Neural progenitor cell (in vitro differentiated cells): ENCODE results near the gene KXD1.

Experiments
- EZH2 ChIP-seq: fragments of 200-600 bp; sonication (generic); IDR thresholded peaks from 2 replicates; pipeline ENCODE4 v1.6.1; 2017; ENCODE audit warnings: antibody characterized with exemption, mild to moderate bottlenecking, moderate library complexity
- TF ChIP-seq, protein P1 (sequence below): fragments of 200-600 bp; sonication (generic); IDR thresholded peaks from 2 replicates; pipeline ENCODE4 v1.5.1; 2017; ENCODE audit warnings: antibody characterized with exemption, mild to moderate bottlenecking

DNA sequence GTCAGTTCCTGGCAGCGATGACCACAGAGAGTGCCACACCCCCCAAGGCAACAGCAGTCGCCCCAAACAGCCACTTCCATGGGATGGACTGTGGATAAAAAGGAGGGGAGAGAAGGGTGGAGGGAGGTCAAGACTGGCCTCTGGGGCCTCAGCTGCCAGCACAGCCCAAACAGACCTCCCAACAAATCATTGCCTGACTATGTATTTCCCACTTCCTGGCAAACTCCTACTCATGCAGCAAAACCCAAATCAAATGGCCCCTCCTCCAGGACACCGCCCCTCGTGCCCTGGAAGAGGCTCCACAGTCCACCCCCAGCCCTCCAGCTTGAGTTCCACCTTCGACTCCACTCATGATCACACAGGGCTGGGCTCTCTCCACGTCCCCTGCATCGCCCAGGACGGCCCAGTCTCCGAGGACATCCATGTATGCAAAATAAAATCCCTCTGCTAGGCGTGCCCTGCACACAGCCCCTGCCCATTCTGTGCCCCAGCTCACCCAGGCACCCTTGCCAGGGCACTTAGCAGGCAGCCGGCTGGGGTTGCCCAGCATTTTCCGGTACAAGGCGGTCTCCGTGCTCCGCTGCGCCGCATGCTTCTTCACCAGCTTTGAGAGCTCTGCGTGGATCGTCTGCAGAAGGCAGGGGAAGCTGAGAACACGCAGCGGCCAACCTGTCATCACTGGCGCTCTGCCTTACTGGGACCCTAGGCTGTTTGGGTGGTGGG lies 25.3 kb upstream of the KXD1 start:
- TF ChIP-seq, protein P1, sequence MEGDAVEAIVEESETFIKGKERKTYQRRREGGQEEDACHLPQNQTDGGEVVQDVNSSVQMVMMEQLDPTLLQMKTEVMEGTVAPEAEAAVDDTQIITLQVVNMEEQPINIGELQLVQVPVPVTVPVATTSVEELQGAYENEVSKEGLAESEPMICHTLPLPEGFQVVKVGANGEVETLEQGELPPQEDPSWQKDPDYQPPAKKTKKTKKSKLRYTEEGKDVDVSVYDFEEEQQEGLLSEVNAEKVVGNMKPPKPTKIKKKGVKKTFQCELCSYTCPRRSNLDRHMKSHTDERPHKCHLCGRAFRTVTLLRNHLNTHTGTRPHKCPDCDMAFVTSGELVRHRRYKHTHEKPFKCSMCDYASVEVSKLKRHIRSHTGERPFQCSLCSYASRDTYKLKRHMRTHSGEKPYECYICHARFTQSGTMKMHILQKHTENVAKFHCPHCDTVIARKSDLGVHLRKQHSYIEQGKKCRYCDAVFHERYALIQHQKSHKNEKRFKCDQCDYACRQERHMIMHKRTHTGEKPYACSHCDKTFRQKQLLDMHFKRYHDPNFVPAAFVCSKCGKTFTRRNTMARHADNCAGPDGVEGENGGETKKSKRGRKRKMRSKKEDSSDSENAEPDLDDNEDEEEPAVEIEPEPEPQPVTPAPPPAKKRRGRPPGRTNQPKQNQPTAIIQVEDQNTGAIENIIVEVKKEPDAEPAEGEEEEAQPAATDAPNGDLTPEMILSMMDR, result no peak
- no peak for TF ChIP-seq EZH2
